ENCODE results near the gene DNASE1. TPM values are rescaled to one million over a fixed set of nuclear protein-coding genes. Genes with fewer than 3 reads are reported as not detected.
A peak's percentile ranks its signal among the peaks of the same experiment; 100 is the strongest.

DNASE1 gene
- total RNA-seq, 1 experiment from 2014 or later = 63.3 TPM

DNA sequence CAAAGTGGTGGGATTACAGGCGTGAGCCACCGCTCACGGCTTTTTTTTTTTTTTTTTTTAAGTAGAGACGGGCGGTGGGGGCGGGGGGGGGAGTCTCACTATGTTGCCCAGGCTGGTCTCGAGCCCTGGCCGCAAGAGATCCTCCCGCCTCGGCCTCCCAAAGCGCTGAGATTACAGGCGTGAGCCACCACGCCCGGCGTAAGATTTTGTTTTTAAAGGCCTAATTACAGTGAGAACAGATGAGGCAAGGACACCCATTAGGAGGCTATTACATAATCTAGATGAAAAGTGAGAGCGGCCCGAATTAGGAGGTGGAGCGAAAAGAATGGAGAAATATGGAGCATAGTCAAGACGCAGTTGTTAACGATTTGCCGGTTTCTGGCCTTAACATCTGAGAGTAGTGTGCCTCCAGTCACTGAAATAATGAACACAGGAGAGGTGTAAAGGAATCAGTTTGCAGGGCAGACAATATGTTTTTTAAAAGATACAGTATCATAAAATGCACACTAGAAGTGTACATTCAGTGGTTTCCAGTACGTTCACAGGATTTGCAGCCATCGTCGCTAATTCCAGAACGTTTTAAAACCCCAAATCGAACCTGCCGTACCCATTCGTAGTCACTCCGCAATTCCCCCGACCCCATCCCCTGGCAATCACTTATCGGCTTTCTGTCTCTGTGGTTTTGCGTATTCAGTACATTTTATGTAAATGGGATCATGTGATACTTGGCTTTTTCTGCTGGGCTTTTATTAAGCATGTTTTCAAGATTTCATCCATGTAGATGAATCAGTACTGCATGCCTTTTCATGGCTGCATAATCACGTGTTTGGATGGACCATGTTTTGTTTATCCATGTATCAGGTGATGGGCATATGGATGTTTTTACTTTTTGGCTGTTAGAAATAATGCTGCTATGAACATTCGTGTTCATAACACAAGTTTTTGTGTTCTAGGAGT lies 41.7 kb upstream of the DNASE1 start:
- Histone ChIP-seq H3K4me2 (peak overlapping the region; percentile 80), H3K4me1 (replicated peaks; ENCODE audit: insufficient read depth) (peaks cover 13% of the 10 kb centered on the region), H3K9me2 (ENCODE audit: insufficient read depth) (no peaks in the 10 kb centered on the region), H3K9me3 (ENCODE audit: insufficient read depth, low read depth) (0 out of 2 replicates have a peak, but pooled peaks cover 2% of the 10 kb centered on the region), H4K20me1 (ENCODE audit: insufficient read depth) (no peaks in the 10 kb centered on the region), H3K4me3 (peak overlapping the region; percentile 95), H2AFZ (peak overlapping the region; percentile 99), H3F3A (ENCODE audit: insufficient read depth, low read depth) (peaks cover 4% of the 10 kb centered on the region), H3K36me3 (ENCODE audit: low read depth) (0 out of 2 replicates have a peak, but pooled peaks cover 3% of the 10 kb centered on the region), H3K27ac (no peak overlapping the region), H3K27me3 (ENCODE audit: insufficient read depth, low read depth) (no peaks in the 10 kb centered on the region), H3K79me2 (ENCODE audit: low read depth) (peaks cover 56% of the 10 kb centered on the region)
- no peak for DNase-seq
- ChIA-PET CTCF (interaction anchor here (0.8 to 1.2 kb wide), 2 partner anchors 29 to 564 kb away, joined by 3 to 4 read pairs; no protein-coding TSS in a partner anchor), POLR2A (ENCODE audit: unreplicated experiment) (interaction anchor here (0.6 kb wide), 1 partner anchor 144 kb away, joined by 3 read pairs; no protein-coding TSS in a partner anchor)
- no peak for TF ChIP-seq EZH2 (IDR thresholded peaks at IDR 0.05; ENCODE audit: low read depth)
- TF ChIP-seq, protein P1, sequence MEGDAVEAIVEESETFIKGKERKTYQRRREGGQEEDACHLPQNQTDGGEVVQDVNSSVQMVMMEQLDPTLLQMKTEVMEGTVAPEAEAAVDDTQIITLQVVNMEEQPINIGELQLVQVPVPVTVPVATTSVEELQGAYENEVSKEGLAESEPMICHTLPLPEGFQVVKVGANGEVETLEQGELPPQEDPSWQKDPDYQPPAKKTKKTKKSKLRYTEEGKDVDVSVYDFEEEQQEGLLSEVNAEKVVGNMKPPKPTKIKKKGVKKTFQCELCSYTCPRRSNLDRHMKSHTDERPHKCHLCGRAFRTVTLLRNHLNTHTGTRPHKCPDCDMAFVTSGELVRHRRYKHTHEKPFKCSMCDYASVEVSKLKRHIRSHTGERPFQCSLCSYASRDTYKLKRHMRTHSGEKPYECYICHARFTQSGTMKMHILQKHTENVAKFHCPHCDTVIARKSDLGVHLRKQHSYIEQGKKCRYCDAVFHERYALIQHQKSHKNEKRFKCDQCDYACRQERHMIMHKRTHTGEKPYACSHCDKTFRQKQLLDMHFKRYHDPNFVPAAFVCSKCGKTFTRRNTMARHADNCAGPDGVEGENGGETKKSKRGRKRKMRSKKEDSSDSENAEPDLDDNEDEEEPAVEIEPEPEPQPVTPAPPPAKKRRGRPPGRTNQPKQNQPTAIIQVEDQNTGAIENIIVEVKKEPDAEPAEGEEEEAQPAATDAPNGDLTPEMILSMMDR (conservative IDR thresholded peaks at IDR 0.05) = no peak
- intact Hi-C loops (cut with micrococcal nuclease; ENCODE audit: unreplicated experiment) = no loop called here
- no TSS peak for BruUV-seq (replicated peaks)

DNA sequence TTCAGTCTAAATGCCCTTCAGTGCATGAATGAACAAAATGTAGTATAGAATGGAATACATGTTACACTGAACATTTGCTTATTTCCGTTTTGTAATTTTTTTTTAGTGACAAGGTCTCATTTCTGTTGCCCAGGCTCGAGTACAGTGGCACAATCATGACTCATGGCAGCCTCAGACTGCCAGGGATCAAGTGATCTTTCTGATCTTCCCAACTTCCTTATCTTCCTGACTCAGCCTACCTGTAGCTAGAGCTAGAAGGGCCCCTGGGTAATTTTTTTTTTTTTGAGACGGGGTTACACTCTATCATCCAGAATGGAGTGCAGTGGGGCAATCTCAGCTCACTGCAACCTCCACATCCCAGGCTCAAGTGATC lies 35.7 kb upstream of the DNASE1 start:
- Histone ChIP-seq H3K4me1 (replicated peaks; ENCODE audit: insufficient read depth) (peaks cover 13% of the 10 kb centered on the region; the same call in 1 of the 2 replicates), H2AFZ (no peak overlapping the region), H3K4me2 (peak overlapping the region; percentile 15), H3F3A (ENCODE audit: insufficient read depth, low read depth) (peaks cover 15% of the 10 kb centered on the region), H3K27me3 (ENCODE audit: insufficient read depth, low read depth) (no peaks in the 10 kb centered on the region), H3K79me2 (ENCODE audit: low read depth) (peaks cover 46% of the 10 kb centered on the region), H3K9me3 (ENCODE audit: insufficient read depth, low read depth) (0 out of 2 replicates have a peak, but pooled peaks cover 5% of the 10 kb centered on the region), H3K27ac (peak overlapping the region; percentile 61), H4K20me1 (ENCODE audit: insufficient read depth) (no peaks in the 10 kb centered on the region), H3K9me2 (ENCODE audit: insufficient read depth) (no peaks in the 10 kb centered on the region), H3K4me3 (no peak overlapping the region), H3K36me3 (ENCODE audit: low read depth) (0 out of 2 replicates have a peak, but pooled peaks cover 3% of the 10 kb centered on the region)
- ChIA-PET POLR2A (ENCODE audit: unreplicated experiment) (interaction anchor here (0.5 to 0.7 kb wide), 3 partner anchors 22 to 513 kb away, joined by 4 to 14 read pairs (median 6); no protein-coding TSS in a partner anchor), CTCF (no interaction called here)
- TF ChIP-seq, protein P1 (conservative IDR thresholded peaks at IDR 0.05) = no peak
- TF ChIP-seq EZH2 (IDR thresholded peaks at IDR 0.05; ENCODE audit: low read depth) = no peak
- BruUV-seq (replicated peaks) = no TSS peak
- intact Hi-C loops (cut with micrococcal nuclease; ENCODE audit: unreplicated experiment) = loop anchor here (2.0 kb wide), 1 partner anchor 24 kb away; no protein-coding TSS in a partner anchor
- DNase-seq = peak; percentile 59 to 79

DNA sequence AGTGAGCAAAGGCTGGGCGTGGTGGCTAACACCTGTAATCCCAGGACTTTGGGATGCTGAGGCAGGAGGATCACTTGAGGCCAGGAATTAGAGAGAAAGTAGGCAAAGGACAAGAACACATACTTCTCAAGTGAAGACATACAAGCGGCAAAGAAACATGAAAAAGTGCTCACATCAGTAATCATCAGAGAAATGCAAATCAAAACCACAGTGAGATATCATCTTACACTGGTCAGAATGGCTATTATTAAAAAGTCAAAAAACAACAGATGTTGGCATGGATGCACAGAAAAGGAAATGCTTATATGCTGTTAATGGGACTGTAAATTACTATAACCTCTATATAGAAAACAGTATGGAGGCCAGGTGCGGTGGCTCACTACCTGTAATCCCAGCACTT lies 30.8 kb upstream of the DNASE1 start:
- Histone ChIP-seq H3K27me3 (ENCODE audit: insufficient read depth, low read depth) (no peaks in the 10 kb centered on the region), H4K20me1 (ENCODE audit: insufficient read depth) (no peaks in the 10 kb centered on the region), H2AFZ (no peak overlapping the region), H3K79me2 (ENCODE audit: low read depth) (peaks cover 17% of the 10 kb centered on the region), H3K9me2 (ENCODE audit: insufficient read depth) (no peaks in the 10 kb centered on the region), H3K36me3 (ENCODE audit: low read depth) (no peaks in the 10 kb centered on the region), H3F3A (ENCODE audit: insufficient read depth, low read depth) (peaks cover 2% of the 10 kb centered on the region; the same call in 1 of the 2 replicates), H3K4me1 (replicated peaks; ENCODE audit: insufficient read depth) (peaks cover 8% of the 10 kb centered on the region; the same call in 1 of the 2 replicates), H3K4me3 (no peak overlapping the region), H3K27ac (no peak overlapping the region), H3K9me3 (ENCODE audit: insufficient read depth, low read depth) (no peaks in the 10 kb centered on the region), H3K4me2 (no peak overlapping the region)
- no peak for DNase-seq
- ChIA-PET POLR2A (ENCODE audit: unreplicated experiment) (no interaction called here), CTCF (no interaction called here)
- TF ChIP-seq EZH2 (IDR thresholded peaks at IDR 0.05; ENCODE audit: low read depth) = no peak
- TF ChIP-seq, protein P1 (conservative IDR thresholded peaks at IDR 0.05) = no peak
- BruUV-seq (replicated peaks) = no TSS peak
- intact Hi-C loops (cut with micrococcal nuclease; ENCODE audit: unreplicated experiment) = no loop called here
